Bronchial epithelial cell (primary cell): Measurements from ENCODE around the gene DDX56. TPM values are rescaled to one million over a fixed set of nuclear protein-coding genes. Genes with fewer than 3 reads are reported as not detected.

ENCODE experiments used
- DNase-seq: peaks from one replicate; pipeline ENCODE4 v3.0.0-alpha.2; 2010; ENCODE audit warnings: low read depth
- FAIRE-seq: peaks from 2 replicates; lab custom pipeline; 2011; peaks lifted over from hg19 to GRCh38; lab: Jason Lieb, UNC
- H3K27me3 ChIP-seq: 2 replicates; pipeline ENCODE4 v1.5.1; 2011; ENCODE audit warnings: low read length; ENCODE audit not compliant: control insufficient read depth, insufficient read depth
- H3K36me3 ChIP-seq: 2 replicates; pipeline ENCODE4 v1.5.1; 2011; ENCODE audit warnings: low read length; ENCODE audit not compliant: control insufficient read depth, insufficient read depth
- H3K4me3 ChIP-seq: 2 replicates; pipeline ENCODE4 v1.5.1; 2011; ENCODE audit warnings: mild to moderate bottlenecking, low read depth, low read length, control low read depth
- CTCF ChIP-seq: IDR thresholded peaks from 2 replicates; pipeline ENCODE4 v1.5.1; 2011; ENCODE audit warnings: mild to moderate bottlenecking, moderate library complexity, low read length, control low read depth, inconsistent platforms; ENCODE audit not compliant: insufficient read depth, severe bottlenecking
- total RNA-seq: library from RNA; depleted of rRNA; stranded (reverse); fragments of >200 nt; gene quantifications from 2 replicates; pipeline ENCODE4 v1.2.1, GENCODE V29; 2014

DDX56 gene
- total RNA-seq, 1 donor from 2014 or later, result 65.0 TPM

GRCh38 chr7:44575054-44575453 lies 1.3 kb upstream of the DDX56 start:
- Histone ChIP-seq H3K4me3 (no peak overlapping the region), H3K36me3 (peaks cover 28% of the 10 kb centered on the region), H3K27me3 (no peaks in the 10 kb centered on the region)
- no peak for FAIRE-seq
- no peak for TF ChIP-seq CTCF
- no peak for DNase-seq

GRCh38 chr7:44574287-44574872 lies 672 bp upstream of the DDX56 start:
- Histone ChIP-seq H3K27me3 (no peaks in the 10 kb centered on the region), H3K4me3 (peak overlapping the region; percentile 78), H3K36me3 (peaks cover 30% of the 10 kb centered on the region)
- FAIRE-seq, result no peak
- TF ChIP-seq CTCF, result no peak
- no peak for DNase-seq

GRCh38 chr7:44572771-44573170 lies 937 bp downstream of the DDX56 start:
- no peak for FAIRE-seq

GRCh38 chr7:44569959-44570358 lies 3.7 kb downstream of the DDX56 start:
- H3K36me3 ChIP-seq, result peaks cover 45% of the 10 kb centered on the region
- no peak for TF ChIP-seq CTCF
- FAIRE-seq (no peak), DNase-seq (no peak)
- H3K4me3 ChIP-seq, result no peak overlapping the region
- no peaks in the 10 kb centered on the region for H3K27me3 ChIP-seq

More at GRCh38 chr7:44572771-44573170, 937 bp downstream of the DDX56 start:
- H3K4me3 ChIP-seq, result peak overlapping the region; percentile 78
- DNase-seq, result no peak
- no peak for TF ChIP-seq CTCF
- no peaks in the 10 kb centered on the region for H3K27me3 ChIP-seq
- H3K36me3 ChIP-seq, result peaks cover 37% of the 10 kb centered on the region

- DNase-seq, result no peak
- Histone ChIP-seq H3K36me3 (peaks cover 49% of the 10 kb centered on the region), H3K27me3 (no peaks in the 10 kb centered on the region), H3K4me3 (no peak overlapping the region)
- no peak for FAIRE-seq
- TF ChIP-seq CTCF, result no peak
These were observed 4.7 kb downstream of the DDX56 start for GRCh38 chr7:44568771-44569560.
